Measurements from ENCODE around the gene IRGQ. TPM values are rescaled to one million over a fixed set of nuclear protein-coding genes. Genes with fewer than 3 reads are reported as not detected.

IRGQ gene
- total RNA-seq, 2 experiments from 2014 or later, result 28.9 to 29.8 TPM

DNA sequence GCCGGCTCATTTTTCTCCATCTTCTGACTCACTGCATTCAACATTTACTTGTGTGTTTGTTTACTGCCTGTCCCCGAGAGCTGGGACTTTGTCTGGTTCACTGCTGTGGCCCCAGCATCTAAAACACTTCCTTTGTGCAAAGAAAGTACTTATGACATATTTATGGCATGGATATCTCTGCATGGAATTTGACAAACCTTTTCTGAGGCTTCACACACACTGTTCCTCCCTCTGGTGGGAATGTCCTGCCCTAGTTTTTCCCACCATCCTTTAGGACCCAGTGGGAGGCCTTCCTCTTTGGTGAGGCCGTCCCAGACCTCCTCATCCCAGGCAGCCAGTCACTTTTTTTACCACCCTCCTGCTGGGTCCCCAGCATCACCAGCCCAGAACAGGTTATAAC lies 14.6 kb upstream of the IRGQ start:
- ChIA-PET CTCF (no interaction called here), POLR2A (no interaction called here)
- H3K4me3 Mint-ChIP-seq, result no peak overlapping the region
- no peak overlapping the region for H3K27ac ChIP-seq (ENCODE audit: low read depth in 1 of 2, low read length in 2 of 2)
- H3K9me3 ChIP-seq (ENCODE audit: control insufficient read depth in 1 of 2, insufficient read depth in 1 of 2, low read length in 2 of 2), result no peaks in the 10 kb centered on the region
- H3K27me3 Mint-ChIP-seq, result no peaks in the 10 kb centered on the region
- H3K27me3 ChIP-seq (ENCODE audit: control insufficient read depth in 1 of 2, insufficient read depth in 2 of 2, low read length in 2 of 2), result no peaks in the 10 kb centered on the region
- H3K4me1 ChIP-seq (ENCODE audit: insufficient read depth, low read length), result peaks cover 2% of the 10 kb centered on the region
- peak overlapping the region; percentile 15 for H3K27ac Mint-ChIP-seq
- DNase-seq (no peak), ATAC-seq (ENCODE audit: poor library complexity) (no peak)
- H3K36me3 ChIP-seq (ENCODE audit: insufficient read depth, low read length), result peaks cover 39% of the 10 kb centered on the region
- intact Hi-C loops (cut with DNase I, micrococcal nuclease), result loop anchor here (5.0 to 10.0 kb wide), 2 partner anchors 42 to 54 kb away; no protein-coding TSS in a partner anchor
- peaks cover 33% of the 10 kb centered on the region for H3K4me1 Mint-ChIP-seq (ENCODE audit: low read depth)
- H3K9me3 Mint-ChIP-seq, result no peaks in the 10 kb centered on the region
- no peak overlapping the region for H3K4me3 ChIP-seq (ENCODE audit: low read length)
- TF ChIP-seq CTCF (IDR thresholded peaks at IDR 0.05), result no peak
- peaks cover 43% of the 10 kb centered on the region for H3K36me3 Mint-ChIP-seq (ENCODE audit: low read depth)

DNA sequence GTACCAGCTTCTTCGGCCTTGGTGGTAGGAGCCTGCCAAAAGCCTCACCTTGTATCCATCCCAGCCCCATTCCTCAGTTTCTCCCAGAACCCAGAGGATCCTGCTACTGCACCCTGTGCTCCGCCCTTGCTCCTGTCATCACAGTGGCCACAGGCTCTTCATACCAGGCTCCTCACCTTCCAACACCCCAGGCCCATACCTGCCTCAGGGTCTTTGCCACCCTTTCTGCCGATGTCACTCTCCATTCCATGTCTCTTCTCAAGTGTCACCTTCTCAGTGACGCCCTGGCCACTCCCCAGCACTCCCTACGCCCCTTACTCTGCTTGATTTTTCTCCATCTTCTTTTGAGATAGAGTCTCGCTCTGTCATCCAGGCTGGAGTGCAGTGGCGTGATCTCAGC lies 13.9 kb upstream of the IRGQ start:
- no peak overlapping the region for H3K4me3 ChIP-seq (ENCODE audit: low read length)
- Mint-ChIP-seq H3K36me3 (ENCODE audit: low read depth) (peaks cover 43% of the 10 kb centered on the region), H3K27ac (no peak overlapping the region), H3K4me3 (no peak overlapping the region), H3K27me3 (no peaks in the 10 kb centered on the region), H3K4me1 (ENCODE audit: low read depth) (peaks cover 31% of the 10 kb centered on the region), H3K9me3 (no peaks in the 10 kb centered on the region)
- intact Hi-C loops (cut with DNase I, micrococcal nuclease), result loop anchor here (5.0 to 10.0 kb wide), 2 partner anchors 42 to 55 kb away; no protein-coding TSS in a partner anchor
- TF ChIP-seq CTCF (IDR thresholded peaks at IDR 0.05), result no peak
- CTCF ChIA-PET, result no interaction called here
- no peak for ATAC-seq (ENCODE audit: poor library complexity)
- no peaks in the 10 kb centered on the region for H3K9me3 ChIP-seq (ENCODE audit: control insufficient read depth in 1 of 2, insufficient read depth in 1 of 2, low read length in 2 of 2)
- H3K4me1 ChIP-seq (ENCODE audit: insufficient read depth, low read length), result peaks cover 2% of the 10 kb centered on the region
- no peaks in the 10 kb centered on the region for H3K27me3 ChIP-seq (ENCODE audit: control insufficient read depth in 1 of 2, insufficient read depth in 2 of 2, low read length in 2 of 2)
- H3K36me3 ChIP-seq (ENCODE audit: insufficient read depth, low read length), result peaks cover 38% of the 10 kb centered on the region
- no peak overlapping the region for H3K27ac ChIP-seq (ENCODE audit: low read depth in 1 of 2, low read length in 2 of 2)
- POLR2A ChIA-PET, result interaction anchor here (1.2 kb wide), 1 partner anchor 15 kb away, joined by 3 read pairs; no protein-coding TSS in a partner anchor
- no peak for DNase-seq

GRCh38 chr19:43607238-43608205 lies 11.6 kb upstream of the IRGQ start:
- TF ChIP-seq CTCF (IDR thresholded peaks at IDR 0.05), result no peak
- intact Hi-C loops (cut with DNase I, micrococcal nuclease), result no loop called here
- peaks cover 25% of the 10 kb centered on the region for H3K36me3 Mint-ChIP-seq (ENCODE audit: low read depth)
- DNase-seq (no peak), ATAC-seq (ENCODE audit: poor library complexity) (no peak)
- no peak overlapping the region for H3K4me3 ChIP-seq (ENCODE audit: low read length)
- ChIA-PET CTCF (interaction anchor here (1.9 kb wide), 1 partner anchor 13 kb away, joined by 4 read pairs; no protein-coding TSS in a partner anchor), POLR2A (interaction anchor here (1.1 kb wide), 1 partner anchor 12 kb away, joined by 4 read pairs; the partner anchor contains the start of gene IRGQ)
- H3K36me3 ChIP-seq (ENCODE audit: insufficient read depth, low read length), result peaks cover 28% of the 10 kb centered on the region
- H3K27ac Mint-ChIP-seq, result peak overlapping the region; percentile 47
- peaks cover 10% of the 10 kb centered on the region for H3K4me1 Mint-ChIP-seq (ENCODE audit: low read depth)
- H3K27me3 Mint-ChIP-seq, result no peaks in the 10 kb centered on the region
- no peaks in the 10 kb centered on the region for H3K27me3 ChIP-seq (ENCODE audit: control insufficient read depth in 1 of 2, insufficient read depth in 2 of 2, low read length in 2 of 2)
- no peaks in the 10 kb centered on the region for H3K9me3 Mint-ChIP-seq
- H3K4me1 ChIP-seq (ENCODE audit: insufficient read depth, low read length), result no peaks in the 10 kb centered on the region
- no peaks in the 10 kb centered on the region for H3K9me3 ChIP-seq (ENCODE audit: control insufficient read depth in 1 of 2, insufficient read depth in 1 of 2, low read length in 2 of 2)
- H3K4me3 Mint-ChIP-seq, result no peak overlapping the region
- H3K27ac ChIP-seq (ENCODE audit: low read depth in 1 of 2, low read length in 2 of 2), result no peak overlapping the region

Measured in CD4-positive, alpha-beta T cell (primary cell).